IMR-90 (cell line): Measurements from ENCODE around the gene GIT1. TPM values are rescaled to one million over a fixed set of nuclear protein-coding genes. Genes with fewer than 3 reads are reported as not detected.

Source experiments
- ATAC-seq: fragments of 200-7000 bp; cut with Tn5 transposase; 2 replicates; pipeline ENCODE4 v1.9.1; 2020; ENCODE audit warnings: low read depth, mild to moderate bottlenecking, moderate library complexity
- BruUV-seq: library from RNA; stranded (reverse); fragments of 400-500 nt; replicated peaks from 2 replicates; lab custom pipeline; 2021; lab: Mats Ljungman, UMichigan
- CTCF ChIA-PET: fragments of 300-600 bp; formaldehyde crosslinking; extraction: SDS; loops from one replicate; lab custom pipeline; 2021; ENCODE audit warnings: antibody characterized with exemption; lab: Yijun Ruan, JAX
- POLR2A ChIA-PET: fragments of 300-600 bp; sonication (Branson Sonifier 250); formaldehyde crosslinking; loops from one replicate; lab custom pipeline; 2022; ENCODE audit warnings: antibody characterized with exemption; ENCODE audit not compliant: unreplicated experiment; lab: Charles Lee
- DNase-seq: peaks from one replicate; pipeline ENCODE4 v3.0.0; 2013
- H2AFZ ChIP-seq: replicated peaks from 2 replicates; pipeline ENCODE3; 2013; ENCODE audit warnings: low read length, mild to moderate bottlenecking; ENCODE audit not compliant: poor library complexity
- H2AK5ac ChIP-seq: 2 replicates; pipeline ENCODE4 v1.6.1; 2013; ENCODE audit warnings: low read depth, low read length, inconsistent platforms
- H2AK9ac ChIP-seq: replicated peaks from 2 replicates; pipeline ENCODE3; 2013; ENCODE audit warnings: mild to moderate bottlenecking, low read depth, low read length, moderate library complexity; ENCODE audit not compliant: poor library complexity
- H2BK120ac ChIP-seq: 2 replicates; pipeline ENCODE4 v1.6.1; 2013; ENCODE audit warnings: low read depth, low read length, inconsistent platforms
- H2BK15ac ChIP-seq: 3 replicates; pipeline ENCODE4 v1.6.1; 2013; ENCODE audit warnings: low read depth, low read length, inconsistent platforms
- H2BK20ac ChIP-seq: 2 replicates; pipeline ENCODE4 v1.6.1; 2013; ENCODE audit warnings: low read depth, mild to moderate bottlenecking, inconsistent platforms, low read length, moderate library complexity
- H2BK5ac ChIP-seq: 2 replicates; pipeline ENCODE4 v1.6.1; 2013; ENCODE audit warnings: mild to moderate bottlenecking, low read depth, low read length, inconsistent platforms; ENCODE audit not compliant: poor library complexity, severe bottlenecking
- H3K14ac ChIP-seq: replicated peaks from 2 replicates; pipeline ENCODE4 v1.6.1; 2013; ENCODE audit warnings: low read depth, low read length, inconsistent platforms
- H3K18ac ChIP-seq: 2 replicates; pipeline ENCODE4 v1.6.1; 2013; ENCODE audit warnings: low read depth, low read length, control low read depth
- H3K23ac ChIP-seq: 2 replicates; pipeline ENCODE4 v1.6.1; 2013; ENCODE audit warnings: low read depth, low read length, inconsistent platforms
- H3K27ac ChIP-seq: 2 replicates; pipeline ENCODE4 v1.5.1; 2013; ENCODE audit warnings: mild to moderate bottlenecking, control low read depth, low read length; ENCODE audit not compliant: insufficient read depth
- H3K27me3 ChIP-seq: 2 replicates; pipeline ENCODE4 v1.6.1; 2013; ENCODE audit warnings: low read length; ENCODE audit not compliant: control insufficient read depth, insufficient read depth
- H3K36me3 ChIP-seq: 2 replicates; pipeline ENCODE4 v1.6.1; 2013; ENCODE audit warnings: low read length, mixed read lengths; ENCODE audit not compliant: control insufficient read depth, insufficient read depth
- H3K4ac ChIP-seq: 2 replicates; pipeline ENCODE4 v1.6.1; 2013; ENCODE audit warnings: low read depth, low read length, inconsistent platforms
- H3K4me1 ChIP-seq: 2 replicates; pipeline ENCODE4 v1.6.1; 2013; ENCODE audit warnings: low read length, mixed read lengths; ENCODE audit not compliant: control insufficient read depth, insufficient read depth
- H3K4me2 ChIP-seq: 2 replicates; pipeline ENCODE4 v1.6.1; 2013; ENCODE audit warnings: low read depth, mild to moderate bottlenecking, control low read depth, low read length, moderate library complexity
- H3K4me3 ChIP-seq: 2 replicates; pipeline ENCODE4 v1.5.1; 2013; ENCODE audit warnings: low read depth, mild to moderate bottlenecking, control low read depth, low read length, moderate library complexity; ENCODE audit not compliant: insufficient read depth
- H3K56ac ChIP-seq: 2 replicates; pipeline ENCODE4 v1.6.1; 2013; ENCODE audit warnings: low read length, inconsistent platforms; ENCODE audit not compliant: insufficient read depth; ENCODE audit errors: extremely low read depth
- H3K79me1 ChIP-seq, 2 experiments: 2 replicates each; pipeline ENCODE4 v1.6.1; 2013; ENCODE audit warnings: low read length in 2 of 2, inconsistent platforms in 1 of 2, low read depth in 1 of 2
- H3K9ac ChIP-seq: 2 replicates; pipeline ENCODE4 v1.6.1; 2013; ENCODE audit warnings: low read depth, low read length, control low read depth
- H3K9me1 ChIP-seq: 2 replicates; pipeline ENCODE4 v1.6.1; 2013; ENCODE audit warnings: low read length, inconsistent platforms; ENCODE audit not compliant: insufficient read depth
- H3K9me3 ChIP-seq: 2 replicates; pipeline ENCODE4 v1.6.1; 2013; ENCODE audit warnings: low read length; ENCODE audit not compliant: control insufficient read depth, insufficient read depth
- H4K20me1 ChIP-seq: 2 replicates; pipeline ENCODE4 v1.6.1; 2013; ENCODE audit warnings: low read length, inconsistent platforms; ENCODE audit not compliant: insufficient read depth
- H4K5ac ChIP-seq: 2 replicates; pipeline ENCODE4 v1.6.1; 2013; ENCODE audit warnings: mild to moderate bottlenecking, low read depth, low read length, control low read depth
- H4K8ac ChIP-seq, 2 experiments: 2 replicates each; pipeline ENCODE4 v1.6.1; 2013; ENCODE audit warnings: low read depth in 2 of 2, low read length in 2 of 2, control low read depth in 1 of 2, inconsistent platforms in 1 of 2
- H4K91ac ChIP-seq: 2 replicates; pipeline ENCODE4 v1.6.1; 2013; ENCODE audit warnings: low read depth, low read length, inconsistent platforms; ENCODE audit not compliant: insufficient read depth
- CHD1 ChIP-seq: IDR thresholded peaks from 2 replicates; pipeline ENCODE4 v1.6.1; 2012; ENCODE audit warnings: low read depth, low read length, improper control_type of control experiment
- MAFK ChIP-seq: IDR thresholded peaks from 2 replicates; pipeline ENCODE4 v1.6.1; 2012; ENCODE audit warnings: low read depth, low read length, improper control_type of control experiment
- RCOR1 ChIP-seq: IDR thresholded peaks from 2 replicates; pipeline ENCODE4 v1.6.1; 2012; ENCODE audit warnings: mild to moderate bottlenecking, low read length, improper control_type of control experiment; ENCODE audit not compliant: insufficient replicate concordance
- WGBS, 2 experiments: methylation state at CpG; one replicate each; pipeline versions ENCODE4 v1.1.5 to v1.1.7; 2013; ENCODE audit warnings: missing lambda C conversion rate in 2 of 2; ENCODE audit not compliant: insufficient read length in 1 of 2; ENCODE audit errors: extremely low coverage in 2 of 2; 5-methylcytosine and 5-hydroxymethylcytosine counted together
- dilution Hi-C: fragments of 300-500 bp; cut with HindIII; formaldehyde crosslinking; loops from one replicate; pipeline ENCODE4 v1.14.3; 2018; ENCODE audit warnings: low sequenced_read_pairs; ENCODE audit not compliant: unreplicated experiment
- in situ Hi-C: fragments of 300-500 bp; cut with MboI; formaldehyde crosslinking; loops from 3 replicates; pipeline ENCODE4 v1.14.3; 2019; ENCODE audit warnings: low sequenced_read_pairs, inconsistent platforms, mixed read lengths
- intact Hi-C: fragments of 100-400 bp; cut with micrococcal nuclease; formaldehyde crosslinking; loops from 2 replicates; pipeline ENCODE4 v1.10.0; 2022
- polyA plus RNA-seq, 3 experiments: library from polyadenylated mRNA; depleted of rRNA; stranded (reverse); fragments of >200 nt; gene quantifications; 2 replicates each; pipeline ENCODE4 v1.2.3, GENCODE V29; 2012; ENCODE audit warnings: low replicate concordance in 1 of 3
- total RNA-seq: library from RNA; depleted of rRNA; stranded (reverse); fragments of >200 nt; gene quantifications from 2 replicates; pipeline ENCODE4 v1.2.3, GENCODE V29; 2012; rRNA removed
- TF ChIP-seq, protein P1 (sequence below): fragments of 150-350 bp; IDR thresholded peaks from 2 replicates; pipeline ENCODE4 v1.6.1; 2017; ENCODE audit warnings: mild to moderate bottlenecking, antibody characterized with exemption, low read length, low read depth

GIT1 gene
- total and polyA plus RNA-seq, 2 of the 4 experiments (the other 2 are of a cell fraction): 14.2 to 34.2 TPM

DNA sequence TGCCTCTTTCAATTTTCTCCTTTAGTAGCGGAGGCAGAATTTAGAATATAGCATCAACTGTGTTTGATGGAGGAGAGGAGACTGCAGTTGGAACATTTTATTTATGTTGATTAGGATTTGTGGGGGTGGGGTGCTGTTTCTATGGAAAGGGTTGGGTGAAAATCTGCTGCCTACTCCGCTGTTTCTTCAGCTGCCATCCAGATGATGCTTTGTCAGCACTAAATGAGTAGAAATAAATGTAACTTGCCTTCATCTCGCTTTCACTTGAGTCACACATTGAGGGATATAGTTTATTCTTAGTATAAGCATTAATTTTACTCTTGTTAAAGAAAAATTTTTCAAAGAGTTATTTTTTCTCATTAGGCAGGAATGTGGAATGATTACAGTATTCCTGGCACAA is 64.8 kb downstream of the GIT1 start:
- no peak overlapping the region for H3K4me3 ChIP-seq
- no peak overlapping the region for H3K4me2 ChIP-seq
- H2BK15ac ChIP-seq: no peak overlapping the region
- no peak overlapping the region for H4K5ac ChIP-seq
- ChIA-PET POLR2A (no interaction called here), CTCF (interaction anchor here (1.2 kb wide), 1 partner anchor 10 kb away, joined by 4 read pairs; no protein-coding TSS in a partner anchor)
- dilution Hi-C loops: no loop called here
- no peak overlapping the region for H4K8ac ChIP-seq
- H3K4me1 ChIP-seq: no peaks in the 10 kb centered on the region
- H3K36me3 ChIP-seq: peaks cover 36% of the 10 kb centered on the region
- no peaks in the 10 kb centered on the region for H3K9me3 ChIP-seq
- intact Hi-C loops: no loop called here
- no peak overlapping the region for H2AFZ ChIP-seq
- H3K14ac ChIP-seq: no peak overlapping the region
- no peak for DNase-seq
- no peaks in the 10 kb centered on the region for H3K9me1 ChIP-seq
- H3K56ac ChIP-seq: no peak overlapping the region
- no peak overlapping the region for H3K23ac ChIP-seq
- H4K91ac ChIP-seq: no peak overlapping the region
- H3K18ac ChIP-seq: no peak overlapping the region
- no peak overlapping the region for H2BK120ac ChIP-seq
- no CpG with 5 or more reads among the region's 3 CpGs for WGBS, 2 experiments
- H3K9ac ChIP-seq: no peak overlapping the region
- peaks cover 3% of the 10 kb centered on the region; the same call in 1 of the 2 replicates for H4K20me1 ChIP-seq
- no peaks in the 10 kb centered on the region for H3K27me3 ChIP-seq
- BruUV-seq: no TSS peak
- H3K4ac ChIP-seq: no peak overlapping the region
- H2AK5ac ChIP-seq: no peak overlapping the region
- no peak overlapping the region for H3K27ac ChIP-seq
- no peak overlapping the region for H2BK20ac ChIP-seq
- H3K79me1 ChIP-seq: peaks cover 7 to 36% of the 10 kb centered on the region in 2 experiments
- in situ Hi-C loops: no loop called here
- H2BK5ac ChIP-seq: no peak overlapping the region
- no peak overlapping the region for H2AK9ac ChIP-seq
- no peak for ATAC-seq
- TF ChIP-seq MAFK: peak; percentile 68
- TF ChIP-seq, protein P1, sequence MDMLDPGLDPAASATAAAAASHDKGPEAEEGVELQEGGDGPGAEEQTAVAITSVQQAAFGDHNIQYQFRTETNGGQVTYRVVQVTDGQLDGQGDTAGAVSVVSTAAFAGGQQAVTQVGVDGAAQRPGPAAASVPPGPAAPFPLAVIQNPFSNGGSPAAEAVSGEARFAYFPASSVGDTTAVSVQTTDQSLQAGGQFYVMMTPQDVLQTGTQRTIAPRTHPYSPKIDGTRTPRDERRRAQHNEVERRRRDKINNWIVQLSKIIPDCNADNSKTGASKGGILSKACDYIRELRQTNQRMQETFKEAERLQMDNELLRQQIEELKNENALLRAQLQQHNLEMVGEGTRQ: no peak
- TF ChIP-seq CHD1: no peak
- no peak for TF ChIP-seq RCOR1

Other genes starting within 250 kb of the GIT1 start
- gene TAOK1, start 199.3 kb downstream of the GIT1 start, total RNA-seq: 69.7 and 91.8 TPM in 2 replicates
- gene TAOK1, start 199.3 kb downstream of the GIT1 start, polyA plus RNA-seq (2012; rRNA removed): 8.1 and 9.8 TPM in 2 replicates
- 3.1 and 3.2 TPM in 2 replicates for gene ABHD15, start 22.6 kb downstream of the GIT1 start, total RNA-seq
- 4.5 and 4.6 TPM in 2 replicates for gene ABHD15, start 22.6 kb downstream of the GIT1 start, polyA plus RNA-seq (2012; rRNA removed)
- gene TP53I13, start 20.9 kb downstream of the GIT1 start, total RNA-seq: 18.3 and 22.0 TPM in 2 replicates
- 48.3 and 53.1 TPM in 2 replicates for gene TP53I13, start 20.9 kb downstream of the GIT1 start, polyA plus RNA-seq (2012; rRNA removed)
- gene ANKRD13B, start 3.5 kb upstream of the GIT1 start, total RNA-seq: 0.90 and 1.1 TPM in 2 replicates
- 4.0 and 5.2 TPM in 2 replicates for gene ANKRD13B, start 3.5 kb upstream of the GIT1 start, polyA plus RNA-seq (2012; rRNA removed)
- gene CORO6, start 33.3 kb upstream of the GIT1 start, total RNA-seq: 2.8 and 3.4 TPM in 2 replicates
- 7.6 and 7.8 TPM in 2 replicates for gene CORO6, start 33.3 kb upstream of the GIT1 start, polyA plus RNA-seq (2012; rRNA removed)